Naive thymus-derived CD8-positive, alpha-beta T cell (primary cell): ENCODE measurements around the gene TBCEL. TPM values are rescaled to one million over a fixed set of nuclear protein-coding genes. Genes with fewer than 3 reads are reported as not detected.
"Not testable (repeated sequence)": the region's sequence is repeated elsewhere in the genome, so short reads cannot be mapped to it uniquely, and the experiment has no call there.

ENCODE experiments used
- ATAC-seq, 2 donors: fragments of 150-1000 bp; cut with Tn5 transposase in 1 of 2; sonication (Bioruptor Pico), chemical (Tn5 transposase) in 1 of 2; 1 replicate in 1 of 2; 2 replicates in 1 of 2; pipeline ENCODE4 v1.10.0; 2021; ENCODE audit warnings: mild to moderate bottlenecking in 2 of 2, moderate library complexity in 2 of 2
- POLR2A ChIA-PET: fragments of 350-600 bp; sonication (Branson Sonifier 250); formaldehyde crosslinking; loops from one replicate; lab custom pipeline; 2021; ENCODE audit warnings: antibody characterized with exemption; lab: Charles Lee
- DNase-seq, 10 donors: peaks; one replicate each; pipeline versions ENCODE4 v3.0.0 to v3.0.0-alpha.2; 2020 to 2022
- H3K27ac Mint-ChIP-seq, 10 donors: one replicate each; pipeline ENCODE4 v1.8.0; 2020 to 2022; ENCODE audit warnings: mild to moderate bottlenecking in 10 of 10, mixed read lengths in 10 of 10, moderate library complexity in 4 of 10, inconsistent platforms in 1 of 10
- H3K27me3 Mint-ChIP-seq, 5 donors: one replicate each; pipeline ENCODE4 v1.8.0; 2021 to 2022; ENCODE audit warnings: mixed read lengths in 5 of 5
- H3K36me3 Mint-ChIP-seq, 3 donors: one replicate each; pipeline ENCODE4 v1.8.0; 2020 to 2022; ENCODE audit warnings: mixed read lengths in 3 of 3, mild to moderate bottlenecking in 2 of 3, inconsistent platforms in 1 of 3
- H3K4me1 Mint-ChIP-seq, 4 donors: one replicate each; pipeline ENCODE4 v1.8.0; 2021 to 2022; ENCODE audit warnings: mixed read lengths in 4 of 4
- H3K4me3 Mint-ChIP-seq, 10 donors: one replicate each; pipeline ENCODE4 v1.8.0; 2020 to 2022; ENCODE audit warnings: mild to moderate bottlenecking in 10 of 10, mixed read lengths in 10 of 10, moderate library complexity in 6 of 10, inconsistent platforms in 1 of 10
- H3K9me3 Mint-ChIP-seq, 9 donors: one replicate each; pipeline ENCODE4 v1.8.0; 2020 to 2022; ENCODE audit warnings: mixed read lengths in 9 of 9, mild to moderate bottlenecking in 3 of 9, inconsistent platforms in 1 of 9, moderate library complexity in 1 of 9
- polyA plus RNA-seq, 3 donors: library from polyadenylated mRNA; unstranded; fragments of 300-500 nt; fragmentation: Illumina TruSeq; gene quantifications; one replicate each; pipeline ENCODE4 v1.2.3, GENCODE V29; 2021
- total RNA-seq, 8 experiments: library from RNA in 2 of 8; stranded (reverse) in 2 of 8; gene quantifications; one replicate each; pipeline ENCODE4 v1.2.3 and lab custom pipeline; 2021 to 2026

Gene TBCEL
- total and polyA plus RNA-seq, 5 experiments from 2014 or later: 2.2 to 29.2 (median 4.5) TPM

- ATAC-seq (no peak), DNase-seq (no peak)
- Mint-ChIP-seq H3K27me3 (no peaks in the 10 kb centered on the region), H3K9me3 (no peaks in the 10 kb centered on the region), H3K4me3 (no peak overlapping the region), H3K27ac (no peak overlapping the region), H3K4me1 (no peaks in the 10 kb centered on the region), H3K36me3 (no peaks in the 10 kb centered on the region)
- POLR2A ChIA-PET: no interaction called here
Measured at GRCh38 chr11:121105063-121105480, 81.2 kb downstream of the TBCEL start.

GRCh38 chr11:121105481-121106195 is 81.7 kb downstream of the TBCEL start:
- ATAC-seq: no peak
- no peaks in the 10 kb centered on the region for H3K27me3 Mint-ChIP-seq
- H3K36me3 Mint-ChIP-seq: no peaks in the 10 kb centered on the region
- H3K27ac Mint-ChIP-seq: no peak overlapping the region
- POLR2A ChIA-PET: no interaction called here
- DNase-seq: no peak
- H3K4me1 Mint-ChIP-seq: no peaks in the 10 kb centered on the region
- no peaks in the 10 kb centered on the region for H3K9me3 Mint-ChIP-seq
- H3K4me3 Mint-ChIP-seq: no peak overlapping the region

- H3K36me3 Mint-ChIP-seq: no peaks in the 10 kb centered on the region
- H3K27ac Mint-ChIP-seq: no peak overlapping the region
- H3K9me3 Mint-ChIP-seq: no peaks in the 10 kb centered on the region
- POLR2A ChIA-PET: no interaction called here
- no peaks in the 10 kb centered on the region for H3K4me1 Mint-ChIP-seq
- ATAC-seq (no peak), DNase-seq (no peak)
- peaks cover 0 to 9% (median 3%) of the 10 kb centered on the region in 5 donors for H3K27me3 Mint-ChIP-seq
- no peak overlapping the region for H3K4me3 Mint-ChIP-seq
Measured at GRCh38 chr11:121106812-121107211, 82.9 kb downstream of the TBCEL start.

GRCh38 chr11:121108413-121108812 is 84.5 kb downstream of the TBCEL start:
- H3K36me3 Mint-ChIP-seq: no peaks in the 10 kb centered on the region
- ATAC-seq: no peak

GRCh38 chr11:121109471-121109870 is 85.6 kb downstream of the TBCEL start:
- peaks cover 5 to 28% (median 11%) of the 10 kb centered on the region in 5 donors for H3K27me3 Mint-ChIP-seq
- H3K27ac Mint-ChIP-seq: no peak overlapping the region
- no peaks in the 10 kb centered on the region for H3K9me3 Mint-ChIP-seq
- POLR2A ChIA-PET: no interaction called here
- no peak overlapping the region for H3K4me3 Mint-ChIP-seq
- H3K36me3 Mint-ChIP-seq: no peaks in the 10 kb centered on the region
- H3K4me1 Mint-ChIP-seq: peaks cover 0 to 5% (median 4%) of the 10 kb centered on the region in 4 donors
- ATAC-seq: no peak
- DNase-seq: no peak

More at GRCh38 chr11:121108413-121108812, 84.5 kb downstream of the TBCEL start:
- Mint-ChIP-seq H3K4me3 (no peak overlapping the region), H3K9me3 (no peaks in the 10 kb centered on the region), H3K27me3 (peaks cover 4 to 21% (median 7%) of the 10 kb centered on the region in 5 donors), H3K27ac (no peak overlapping the region), H3K4me1 (peaks cover 0 to 5% (median 4%) of the 10 kb centered on the region in 4 donors)
- POLR2A ChIA-PET: no interaction called here
- no peak for DNase-seq

- H3K4me1 Mint-ChIP-seq: peaks cover 0 to 5% (median 4%) of the 10 kb centered on the region in 4 donors
- DNase-seq (no peak), ATAC-seq (no peak)
- H3K9me3 Mint-ChIP-seq: no peaks in the 10 kb centered on the region
- H3K27me3 Mint-ChIP-seq: peaks cover 5 to 28% (median 11%) of the 10 kb centered on the region in 5 donors
- H3K36me3 Mint-ChIP-seq: no peaks in the 10 kb centered on the region
- H3K4me3 Mint-ChIP-seq: no peak overlapping the region
- POLR2A ChIA-PET: no interaction called here
- H3K27ac Mint-ChIP-seq: no peak overlapping the region
Measured at GRCh38 chr11:121109916-121110586, 86.1 kb downstream of the TBCEL start.

- H3K4me3 Mint-ChIP-seq: no peak overlapping the region
- H3K27me3 Mint-ChIP-seq: peaks cover 6 to 28% (median 17%) of the 10 kb centered on the region in 5 donors
- no peak for ATAC-seq
- no peak for DNase-seq
- POLR2A ChIA-PET: no interaction called here
- no peaks in the 10 kb centered on the region for H3K36me3 Mint-ChIP-seq
- no peak overlapping the region for H3K27ac Mint-ChIP-seq
- H3K9me3 Mint-ChIP-seq: no peaks in the 10 kb centered on the region
- H3K4me1 Mint-ChIP-seq: peaks cover 0 to 5% (median 4%) of the 10 kb centered on the region in 4 donors
Measured at GRCh38 chr11:121110871-121111724, 87.2 kb downstream of the TBCEL start.

- Mint-ChIP-seq H3K27me3 (peaks cover 6 to 28% (median 17%) of the 10 kb centered on the region in 5 donors), H3K36me3 (no peaks in the 10 kb centered on the region), H3K4me3 (no peak overlapping the region), H3K27ac (peak overlapping the region in 1 of 10 donors; percentile 81), H3K9me3 (no peaks in the 10 kb centered on the region), H3K4me1 (peaks cover 0 to 5% (median 4%) of the 10 kb centered on the region in 4 donors)
- ATAC-seq (peak; percentile 55 to 57), DNase-seq (peak in 5 of 10 donors; percentile 5 to 43 (median 16))
- POLR2A ChIA-PET: no interaction called here
Measured at GRCh38 chr11:121112498-121113455, 88.9 kb downstream of the TBCEL start.

GRCh38 chr11:121113611-121114010 is 89.7 kb downstream of the TBCEL start:
- peaks cover 6 to 28% (median 17%) of the 10 kb centered on the region in 5 donors for H3K27me3 Mint-ChIP-seq

GRCh38 chr11:121115024-121115423 is 91.1 kb downstream of the TBCEL start:
- peaks cover 6 to 28% (median 17%) of the 10 kb centered on the region in 5 donors for H3K27me3 Mint-ChIP-seq
- H3K4me1 Mint-ChIP-seq, H3K9me3 Mint-ChIP-seq, H3K27ac Mint-ChIP-seq, DNase-seq, H3K36me3 Mint-ChIP-seq, ATAC-seq, POLR2A ChIA-PET, H3K4me3 Mint-ChIP-seq: not testable (repeated sequence)

More at GRCh38 chr11:121113611-121114010, 89.7 kb downstream of the TBCEL start:
- Mint-ChIP-seq H3K36me3 (no peaks in the 10 kb centered on the region), H3K9me3 (no peaks in the 10 kb centered on the region), H3K4me1 (peaks cover 0 to 5% (median 4%) of the 10 kb centered on the region in 4 donors), H3K27ac (no peak overlapping the region), H3K4me3 (no peak overlapping the region)
- DNase-seq (no peak), ATAC-seq (no peak)
- POLR2A ChIA-PET: no interaction called here

- Mint-ChIP-seq H3K4me3 (no peak overlapping the region), H3K27ac (no peak overlapping the region), H3K27me3 (peaks cover 1 to 12% (median 8%) of the 10 kb centered on the region in 5 donors), H3K9me3 (peaks cover 0 to 15% (median 6%) of the 10 kb centered on the region in 9 donors), H3K36me3 (peaks cover 0 to 5% (median 4%) of the 10 kb centered on the region in 3 donors), H3K4me1 (no peaks in the 10 kb centered on the region)
- ATAC-seq: no peak
- DNase-seq: no peak
- POLR2A ChIA-PET: no interaction called here
Measured at GRCh38 chr11:121117788-121118187, 93.9 kb downstream of the TBCEL start.

GRCh38 chr11:121119440-121119839 is 95.5 kb downstream of the TBCEL start:
- POLR2A ChIA-PET: no interaction called here
- Mint-ChIP-seq H3K36me3 (peaks cover 0 to 11% (median 4%) of the 10 kb centered on the region in 3 donors), H3K4me3 (no peak overlapping the region), H3K4me1 (no peaks in the 10 kb centered on the region), H3K9me3 (peaks cover 0 to 27% (median 9%) of the 10 kb centered on the region in 9 donors), H3K27ac (no peak overlapping the region), H3K27me3 (peaks cover 0 to 7% (median 1%) of the 10 kb centered on the region in 5 donors)
- no peak for DNase-seq
- no peak for ATAC-seq
